CD4-positive, alpha-beta T cell (primary cell): Measurements from ENCODE around the gene PCDHA13. TPM values are rescaled to one million over a fixed set of nuclear protein-coding genes. Genes with fewer than 3 reads are reported as not detected.
"Not testable (repeated sequence)": the region's sequence is repeated elsewhere in the genome, so short reads cannot be mapped to it uniquely, and the experiment has no call there.

ENCODE experiments used
- ATAC-seq: fragments of 200-7000 bp; cut with Tn5 transposase; one replicate; pipeline ENCODE4 v1.10.0; 2022; ENCODE audit warnings: mild to moderate bottlenecking; ENCODE audit not compliant: poor library complexity
- CTCF ChIA-PET: fragments of 350-600 bp; sonication (Branson Sonifier 250); formaldehyde crosslinking; loops from one replicate; lab custom pipeline; 2021; ENCODE audit warnings: antibody characterized with exemption, inconsistent platforms; lab: Charles Lee
- POLR2A ChIA-PET: fragments of 350-600 bp; sonication (Branson Sonifier 250); formaldehyde crosslinking; loops from one replicate; lab custom pipeline; 2021; ENCODE audit warnings: antibody characterized with exemption, inconsistent platforms; lab: Charles Lee
- DNase-seq, 14 experiments: peaks; one replicate each; pipeline ENCODE4 v3.0.0-alpha.2; 2013 to 2020; ENCODE audit warnings: mixed read lengths in 2 of 14
- H3K27ac ChIP-seq, 2 donors: one replicate each; pipeline versions ENCODE4 v1.5.1 to v1.7.0; 2013; ENCODE audit warnings: low read length in 2 of 2, low read depth in 1 of 2, mild to moderate bottlenecking in 1 of 2
- H3K27me3 ChIP-seq, 2 experiments: 1 replicate in 1 of 2; 2 replicates in 1 of 2; pipeline versions ENCODE4 v1.6.1 to v1.7.0; 2013; ENCODE audit warnings: low read length in 2 of 2, control low read depth in 1 of 2, mild to moderate bottlenecking in 1 of 2, moderate library complexity in 1 of 2; ENCODE audit not compliant: insufficient read depth in 2 of 2, control insufficient read depth in 1 of 2
- H3K36me3 ChIP-seq: one replicate; pipeline ENCODE4 v1.6.1; 2013; ENCODE audit warnings: low read length, control low read depth; ENCODE audit not compliant: insufficient read depth
- H3K4me1 ChIP-seq: one replicate; pipeline ENCODE4 v1.6.1; 2013; ENCODE audit warnings: low read length, control low read depth; ENCODE audit not compliant: insufficient read depth
- H3K4me3 ChIP-seq: one replicate; pipeline ENCODE4 v1.5.1; 2013; ENCODE audit warnings: mild to moderate bottlenecking, low read length, moderate library complexity
- H3K9me3 ChIP-seq, 2 experiments: 1 replicate in 1 of 2; 2 replicates in 1 of 2; pipeline versions ENCODE4 v1.6.1 to v1.7.0; 2013; ENCODE audit warnings: low read length in 2 of 2, mild to moderate bottlenecking in 2 of 2, control low read depth in 1 of 2, moderate library complexity in 1 of 2; ENCODE audit not compliant: control insufficient read depth in 1 of 2, insufficient read depth in 1 of 2
- H3K27ac Mint-ChIP-seq: one replicate; pipeline ENCODE4 v1.8.0; 2020; ENCODE audit warnings: mixed read lengths
- H3K27me3 Mint-ChIP-seq: one replicate; pipeline ENCODE4 v1.8.0; 2021; ENCODE audit warnings: mixed read lengths
- H3K36me3 Mint-ChIP-seq: one replicate; pipeline ENCODE4 v1.8.0; 2021; ENCODE audit warnings: low read depth, mixed read lengths
- H3K4me1 Mint-ChIP-seq: one replicate; pipeline ENCODE4 v1.8.0; 2021; ENCODE audit warnings: low read depth, mixed read lengths
- H3K4me3 Mint-ChIP-seq: one replicate; pipeline ENCODE4 v1.8.0; 2020; ENCODE audit warnings: mild to moderate bottlenecking, mixed read lengths
- H3K9me3 Mint-ChIP-seq: one replicate; pipeline ENCODE4 v1.8.0; 2020; ENCODE audit warnings: mixed read lengths
- CTCF ChIP-seq: fragments of 200-600 bp; IDR thresholded peaks from one replicate; pipeline ENCODE4 v1.8.0; 2022; ENCODE audit warnings: antibody characterized with exemption, mild to moderate bottlenecking
- intact Hi-C, 2 experiments: fragments of 100-400 bp; cut with DNase I in 1 of 2; cut with micrococcal nuclease in 1 of 2; formaldehyde crosslinking; loops; one replicate each; pipeline versions ENCODE4 v1.15.1 to v1.9.0; 2023 to 2025; cut with DNase I, micrococcal nuclease
- total RNA-seq, 174 experiments: library from RNA in 2 of 174; stranded (reverse) in 2 of 174; gene quantifications; one replicate each; pipeline ENCODE4 v1.2.3 and lab custom pipeline; 2021 to 2026

PCDHA13 gene
- total RNA-seq, 2 experiments from 2014 or later, result not detected

DNA sequence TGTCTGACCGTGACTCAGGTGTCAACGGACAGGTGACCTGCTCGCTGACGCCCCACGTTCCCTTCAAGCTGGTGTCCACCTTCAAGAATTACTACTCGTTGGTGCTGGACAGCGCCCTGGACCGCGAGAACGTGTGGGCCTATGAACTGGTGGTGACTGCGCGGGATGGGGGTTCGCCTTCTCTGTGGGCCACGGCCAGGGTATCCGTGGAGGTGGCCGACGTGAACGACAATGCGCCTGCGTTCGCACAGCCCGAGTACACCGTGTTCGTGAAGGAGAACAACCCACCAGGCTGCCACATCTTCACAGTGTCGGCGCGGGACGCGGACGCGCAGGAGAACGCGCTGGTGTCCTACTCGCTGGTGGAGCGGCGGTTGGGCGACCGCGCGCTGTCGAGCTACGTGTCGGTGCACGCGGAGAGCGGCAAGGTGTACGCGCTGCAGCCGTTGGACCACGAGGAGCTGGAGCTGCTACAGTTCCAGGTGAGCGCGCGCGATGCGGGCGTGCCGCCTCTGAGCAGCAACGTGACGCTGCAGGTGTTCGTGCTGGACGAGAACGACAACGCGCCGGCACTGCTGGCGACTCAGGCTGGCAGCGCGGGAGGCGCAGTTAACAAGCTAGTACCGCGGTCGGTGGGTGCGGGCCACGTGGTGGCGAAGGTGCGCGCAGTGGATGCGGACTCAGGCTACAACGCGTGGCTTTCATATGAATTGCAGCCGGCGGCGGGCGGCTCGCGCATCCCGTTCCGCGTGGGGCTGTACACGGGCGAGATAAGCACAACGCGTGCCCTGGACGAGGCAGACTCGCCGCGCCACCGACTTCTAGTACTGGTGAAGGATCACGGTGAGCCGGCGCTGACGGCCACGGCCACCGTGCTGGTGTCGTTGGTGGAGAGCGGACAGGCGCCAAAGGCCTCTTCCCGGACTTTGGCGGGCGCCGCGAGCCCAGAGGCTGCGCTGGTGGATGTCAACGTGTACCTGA is 11.4 kb upstream of the PCDHA13 start:
- Histone ChIP-seq H3K36me3 (no peaks in the 10 kb centered on the region), H3K9me3 (peaks cover 17 to 25% of the 10 kb centered on the region in 2 experiments), H3K27ac (no peak overlapping the region), H3K27me3 (peaks cover 18 to 28% of the 10 kb centered on the region in 2 experiments), H3K4me1 (no peaks in the 10 kb centered on the region), H3K4me3 (no peak overlapping the region)
- Mint-ChIP-seq H3K36me3 (no peaks in the 10 kb centered on the region), H3K4me3 (no peak overlapping the region), H3K9me3 (peaks cover 10% of the 10 kb centered on the region), H3K27ac (no peak overlapping the region), H3K27me3 (peaks cover 57% of the 10 kb centered on the region), H3K4me1 (no peaks in the 10 kb centered on the region)
- DNase-seq (no peak), ATAC-seq (no peak)
- POLR2A ChIA-PET, result no interaction called here
- intact Hi-C loops, result no loop called here
- TF ChIP-seq CTCF, result no peak
- CTCF ChIA-PET, result no interaction called here

- Mint-ChIP-seq H3K4me1 (no peaks in the 10 kb centered on the region), H3K27me3 (peaks cover 64% of the 10 kb centered on the region), H3K4me3 (no peak within 1 kb of the TSS), H3K27ac (no peak within 1 kb of the TSS), H3K36me3 (peaks cover 3% of the 10 kb centered on the region), H3K9me3 (peaks cover 17% of the 10 kb centered on the region)
- CTCF ChIA-PET, result no interaction called here
- POLR2A ChIA-PET, result no interaction called here
- Histone ChIP-seq H3K4me3 (no peak within 1 kb of the TSS), H3K36me3 (no peaks in the 10 kb centered on the region), H3K27ac (no peak within 1 kb of the TSS), H3K9me3 (peaks cover 20 to 33% of the 10 kb centered on the region in 2 experiments), H3K4me1 (no peaks in the 10 kb centered on the region), H3K27me3 (peaks cover 21 to 26% of the 10 kb centered on the region in 2 experiments)
- intact Hi-C loops, result no loop called here
- TF ChIP-seq CTCF, result no peak
- no peak for DNase-seq
- ATAC-seq, result no peak
Measured at GRCh38 chr5:140875085-140876065, 6.5 kb upstream of the PCDHA13 start, which contains the start of gene PCDHA12. Gene PCDHA12 (plus strand): TSS chr5:140875308. CDS start chr5:140875473, 165 bp downstream.

DNA sequence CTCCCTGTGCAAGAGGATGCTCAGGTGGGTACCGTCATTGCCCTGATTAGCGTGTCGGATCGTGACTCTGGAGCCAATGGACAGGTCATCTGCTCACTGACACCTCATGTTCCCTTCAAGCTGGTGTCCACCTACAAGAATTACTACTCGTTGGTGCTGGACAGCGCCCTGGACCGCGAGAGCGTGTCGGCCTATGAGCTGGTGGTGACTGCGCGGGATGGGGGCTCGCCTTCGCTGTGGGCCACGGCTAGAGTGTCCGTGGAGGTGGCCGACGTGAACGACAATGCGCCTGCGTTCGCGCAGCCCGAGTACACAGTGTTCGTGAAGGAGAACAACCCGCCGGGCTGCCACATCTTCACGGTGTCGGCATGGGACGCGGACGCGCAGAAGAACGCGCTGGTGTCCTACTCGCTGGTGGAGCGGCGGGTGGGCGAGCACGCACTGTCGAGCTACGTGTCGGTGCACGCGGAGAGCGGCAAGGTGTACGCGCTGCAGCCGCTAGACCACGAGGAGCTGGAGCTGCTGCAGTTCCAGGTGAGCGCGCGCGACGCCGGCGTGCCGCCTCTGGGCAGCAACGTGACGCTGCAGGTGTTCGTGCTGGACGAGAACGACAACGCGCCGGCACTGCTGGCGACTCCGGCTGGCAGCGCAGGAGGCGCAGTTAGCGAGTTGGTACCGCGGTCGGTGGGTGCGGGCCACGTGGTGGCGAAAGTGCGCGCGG is 5.2 kb upstream of the PCDHA13 start:
- Mint-ChIP-seq H3K36me3 (peaks cover 13% of the 10 kb centered on the region), H3K9me3 (peaks cover 20% of the 10 kb centered on the region), H3K27me3 (peaks cover 75% of the 10 kb centered on the region)
- intact Hi-C loops, ATAC-seq, DNase-seq, H3K27ac Mint-ChIP-seq, H3K4me3 ChIP-seq, H3K4me3 Mint-ChIP-seq, H3K27ac ChIP-seq, H3K4me1 Mint-ChIP-seq, H3K36me3 ChIP-seq, CTCF ChIA-PET, H3K4me1 ChIP-seq, POLR2A ChIA-PET: not testable (repeated sequence)
- H3K9me3 ChIP-seq, result peaks cover 23 to 26% of the 10 kb centered on the region in 2 experiments
- peaks cover 17 to 32% of the 10 kb centered on the region in 2 experiments for H3K27me3 ChIP-seq
